Measurements from ENCODE around the gene CHST1.

Gene CHST1

GRCh38 chr11:45659818-45660160, 5.6 kb downstream of the CHST1 start:
- DNase-seq (ENCODE audit: low read depth), result no peak

GRCh38 chr11:45659031-45659817, 6.2 kb downstream of the CHST1 start:
- no peak for DNase-seq (ENCODE audit: low read depth)

GRCh38 chr11:45658292-45658991, 7.0 kb downstream of the CHST1 start:
- no peak for DNase-seq (ENCODE audit: low read depth)

- DNase-seq (ENCODE audit: low read depth), result no peak
These were observed 7.7 kb downstream of the CHST1 start for GRCh38 chr11:45657496-45658260.

GRCh38 chr11:45655831-45656230, 9.6 kb downstream of the CHST1 start:
- DNase-seq (ENCODE audit: low read depth), result no peak

- no peak for DNase-seq (ENCODE audit: low read depth)
These were observed 10.1 kb downstream of the CHST1 start for GRCh38 chr11:45655347-45655756.

- DNase-seq (ENCODE audit: low read depth), result no peak
These were observed 10.5 kb downstream of the CHST1 start for GRCh38 chr11:45655012-45655283.

GRCh38 chr11:45654231-45655011, 11.0 kb downstream of the CHST1 start:
- DNase-seq (ENCODE audit: low read depth), result no peak

- no peak for DNase-seq (ENCODE audit: low read depth)
These were observed 12.1 kb downstream of the CHST1 start for GRCh38 chr11:45653277-45653676.

GRCh38 chr11:45652781-45653180, 12.6 kb downstream of the CHST1 start:
- DNase-seq (ENCODE audit: low read depth), result no peak

GRCh38 chr11:45651841-45652749, 13.3 kb downstream of the CHST1 start:
- no peak for DNase-seq (ENCODE audit: low read depth)

GRCh38 chr11:45651156-45651555, 14.3 kb downstream of the CHST1 start:
- no peak for DNase-seq (ENCODE audit: low read depth)

GRCh38 chr11:45650166-45651095, 15.0 kb downstream of the CHST1 start:
- DNase-seq (ENCODE audit: low read depth), result no peak

GRCh38 chr11:45649544-45650165, 15.8 kb downstream of the CHST1 start:
- DNase-seq (ENCODE audit: low read depth), result no peak

- DNase-seq (ENCODE audit: low read depth), result no peak
These were observed 16.5 kb downstream of the CHST1 start for GRCh38 chr11:45648931-45649330.

GRCh38 chr11:45647786-45648185, 17.6 kb downstream of the CHST1 start:
- DNase-seq (ENCODE audit: low read depth), result no peak

GRCh38 chr11:45647329-45647728, 18.1 kb downstream of the CHST1 start:
- DNase-seq (ENCODE audit: low read depth), result no peak

GRCh38 chr11:45646275-45646927, 19.0 kb downstream of the CHST1 start:
- DNase-seq (ENCODE audit: low read depth), result no peak

Data from HS-5 (cell line).